HepG2 (cell line): Measurements from ENCODE around the gene NUDT8. TPM values are rescaled to one million over a fixed set of nuclear protein-coding genes. Genes with fewer than 3 reads are reported as not detected.

Source experiments
- EZH2 ChIP-seq: conservative IDR thresholded peaks from 2 replicates; pipeline ENCODE4 v1.6.1; 2012; ENCODE audit warnings: mild to moderate bottlenecking, low read depth, low read length, moderate library complexity
- HOXA3 ChIP-seq: sonication (generic); formaldehyde crosslinking; IDR thresholded peaks from 2 replicates; pipeline ENCODE4 v1.5.0; 2020; ENCODE audit warnings: missing genetic modification reagents
- JUN ChIP-seq: sonication (generic); formaldehyde crosslinking; IDR thresholded peaks from 2 replicates; pipeline ENCODE4 v1.4.0; 2020; ENCODE audit warnings: mild to moderate bottlenecking, missing genetic modification reagents
- MEIS1 ChIP-seq: sonication (generic); formaldehyde crosslinking; IDR thresholded peaks from 2 replicates; pipeline ENCODE4 v1.9.0; 2021; ENCODE audit warnings: mild to moderate bottlenecking, missing genetic modification reagents, moderate library complexity, borderline replicate concordance
- NFE2 ChIP-seq: sonication (generic); formaldehyde crosslinking; IDR thresholded peaks from 2 replicates; pipeline ENCODE4 v1.4.0; 2020; ENCODE audit warnings: missing genetic modification reagents
- NR2F2 ChIP-seq: IDR thresholded peaks from 2 replicates; pipeline ENCODE4 v1.6.1; 2012; ENCODE audit warnings: low read depth, inconsistent platforms, borderline replicate concordance
- PBX2 ChIP-seq: IDR thresholded peaks from 2 replicates; pipeline ENCODE4 v1.6.1; 2016; ENCODE audit warnings: control low read depth
- POLR2A ChIP-seq, 2 experiments: IDR thresholded peaks; 2 replicates each; pipeline ENCODE4 v1.6.1; 2011; ENCODE audit warnings: low read depth in 2 of 2, low read length in 2 of 2, mild to moderate bottlenecking in 1 of 2, moderate library complexity in 1 of 2; ENCODE audit not compliant: insufficient read depth in 1 of 2
- TFDP2 ChIP-seq: sonication (generic); formaldehyde crosslinking; IDR thresholded peaks from 2 replicates; pipeline ENCODE4 v1.4.0; 2020; ENCODE audit warnings: missing genetic modification reagents
- ZBED4 ChIP-seq: sonication (generic); formaldehyde crosslinking; IDR thresholded peaks from 2 replicates; pipeline ENCODE4 v1.4.0; 2020; ENCODE audit warnings: missing genetic modification reagents, borderline replicate concordance
- ZNF556 ChIP-seq: sonication (generic); formaldehyde crosslinking; IDR thresholded peaks from 2 replicates; pipeline ENCODE4 v1.4.0; 2020; ENCODE audit warnings: mild to moderate bottlenecking, missing genetic modification reagents, borderline replicate concordance
- ZNF607 ChIP-seq: sonication (generic); formaldehyde crosslinking; IDR thresholded peaks from 2 replicates; pipeline ENCODE4 v1.5.1; 2020; ENCODE audit warnings: missing genetic modification reagents, mild to moderate bottlenecking, borderline replicate concordance
- ZNF737 ChIP-seq: sonication (generic); formaldehyde crosslinking; IDR thresholded peaks from 2 replicates; pipeline ENCODE4 v1.5.0; 2020; ENCODE audit warnings: missing genetic modification reagents, mild to moderate bottlenecking, borderline replicate concordance
- ZSCAN9 ChIP-seq: IDR thresholded peaks from 2 replicates; pipeline ENCODE4 v1.6.1; 2016; ENCODE audit warnings: borderline replicate concordance
- polyA plus RNA-seq, 8 experiments: library from polyadenylated mRNA; depleted of rRNA in 3 of 8; stranded (reverse) in 7 of 8; unstranded in 1 of 8; fragments of >200 nt; fragmentation: Illumina TruSeq in 4 of 8; extraction: Trizol in 4 of 8; gene quantifications; 2 replicates each; pipeline versions ENCODE4 v1.2.1 to v1.2.3, GENCODE V29; 2011 to 2016; ENCODE audit warnings: low read depth in 4 of 8, missing spikeins in 1 of 8, mixed read lengths in 1 of 8; ENCODE audit not compliant: insufficient read depth in 1 of 8
- total RNA-seq, 5 experiments: library from RNA; depleted of rRNA; stranded (reverse); fragments of >200 nt; fragmentation: Illumina TruSeq; extraction: Trizol; gene quantifications; 2 replicates each; pipeline ENCODE4 v1.2.3, GENCODE V29; 2016; ENCODE audit warnings: low read depth in 1 of 5
- TF ChIP-seq, protein P1 (sequence below), 2 experiments: IDR thresholded peaks; 2 replicates each; pipeline ENCODE4 v1.6.1; 2011 to 2012; ENCODE audit warnings: low read length in 2 of 2, borderline replicate concordance in 1 of 2, low read depth in 1 of 2, mild to moderate bottlenecking in 1 of 2, moderate library complexity in 1 of 2
- TF ChIP-seq, protein P2 (sequence below): sonication (generic); formaldehyde crosslinking; IDR thresholded peaks from 2 replicates; pipeline ENCODE4 v1.5.1; 2020; ENCODE audit warnings: missing genetic modification reagents, mild to moderate bottlenecking, borderline replicate concordance

Gene NUDT8
- total and polyA plus RNA-seq, 2 of the 13 experiments (the other 11 are each of a cell fraction or from before 2014, with no cell fraction given) = 6.7 to 25.8 TPM

GRCh38 chr11:67606492-67607295 lies 23.0 kb downstream of the NUDT8 start, which contains the start of gene NDUFV1 (continued):
- TF ChIP-seq PBX2 (CRISPR knock-in tag) (no peak), NFE2 (CRISPR knock-in tag) (no peak), TFDP2 (CRISPR knock-in tag) (peak; percentile 81), ZNF607 (CRISPR knock-in tag) (no peak), ZNF737 (no peak), ZNF556 (CRISPR knock-in tag) (peak; percentile 61; the same call in 1 of the 2 replicates), ZSCAN9 (CRISPR knock-in tag) (peak; percentile 27; the same call in 1 of the 2 replicates), EZH2 (no peak), MEIS1 (CRISPR knock-in tag) (peak; percentile 93; the same call in 1 of the 2 replicates), NR2F2 (no peak), POLR2A (IDR thresholded peaks at IDR 0.05; ENCODE audit: insufficient read depth in 1 of 2, low read depth in 2 of 2, low read length in 2 of 2) (peak; percentile 59 to 74), HOXA3 (CRISPR knock-in tag) (peak; percentile 98), JUN (no peak), ZBED4 (CRISPR knock-in tag) (no peak)
- TF ChIP-seq, protein P1, sequence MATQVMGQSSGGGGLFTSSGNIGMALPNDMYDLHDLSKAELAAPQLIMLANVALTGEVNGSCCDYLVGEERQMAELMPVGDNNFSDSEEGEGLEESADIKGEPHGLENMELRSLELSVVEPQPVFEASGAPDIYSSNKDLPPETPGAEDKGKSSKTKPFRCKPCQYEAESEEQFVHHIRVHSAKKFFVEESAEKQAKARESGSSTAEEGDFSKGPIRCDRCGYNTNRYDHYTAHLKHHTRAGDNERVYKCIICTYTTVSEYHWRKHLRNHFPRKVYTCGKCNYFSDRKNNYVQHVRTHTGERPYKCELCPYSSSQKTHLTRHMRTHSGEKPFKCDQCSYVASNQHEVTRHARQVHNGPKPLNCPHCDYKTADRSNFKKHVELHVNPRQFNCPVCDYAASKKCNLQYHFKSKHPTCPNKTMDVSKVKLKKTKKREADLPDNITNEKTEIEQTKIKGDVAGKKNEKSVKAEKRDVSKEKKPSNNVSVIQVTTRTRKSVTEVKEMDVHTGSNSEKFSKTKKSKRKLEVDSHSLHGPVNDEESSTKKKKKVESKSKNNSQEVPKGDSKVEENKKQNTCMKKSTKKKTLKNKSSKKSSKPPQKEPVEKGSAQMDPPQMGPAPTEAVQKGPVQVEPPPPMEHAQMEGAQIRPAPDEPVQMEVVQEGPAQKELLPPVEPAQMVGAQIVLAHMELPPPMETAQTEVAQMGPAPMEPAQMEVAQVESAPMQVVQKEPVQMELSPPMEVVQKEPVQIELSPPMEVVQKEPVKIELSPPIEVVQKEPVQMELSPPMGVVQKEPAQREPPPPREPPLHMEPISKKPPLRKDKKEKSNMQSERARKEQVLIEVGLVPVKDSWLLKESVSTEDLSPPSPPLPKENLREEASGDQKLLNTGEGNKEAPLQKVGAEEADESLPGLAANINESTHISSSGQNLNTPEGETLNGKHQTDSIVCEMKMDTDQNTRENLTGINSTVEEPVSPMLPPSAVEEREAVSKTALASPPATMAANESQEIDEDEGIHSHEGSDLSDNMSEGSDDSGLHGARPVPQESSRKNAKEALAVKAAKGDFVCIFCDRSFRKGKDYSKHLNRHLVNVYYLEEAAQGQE (IDR thresholded peaks at IDR 0.05; ENCODE audit: borderline replicate concordance in 1 of 2, low read depth in 1 of 2, low read length in 2 of 2) = no peak; a peak in 1 of 4 replicates
- TF ChIP-seq, protein P2, sequence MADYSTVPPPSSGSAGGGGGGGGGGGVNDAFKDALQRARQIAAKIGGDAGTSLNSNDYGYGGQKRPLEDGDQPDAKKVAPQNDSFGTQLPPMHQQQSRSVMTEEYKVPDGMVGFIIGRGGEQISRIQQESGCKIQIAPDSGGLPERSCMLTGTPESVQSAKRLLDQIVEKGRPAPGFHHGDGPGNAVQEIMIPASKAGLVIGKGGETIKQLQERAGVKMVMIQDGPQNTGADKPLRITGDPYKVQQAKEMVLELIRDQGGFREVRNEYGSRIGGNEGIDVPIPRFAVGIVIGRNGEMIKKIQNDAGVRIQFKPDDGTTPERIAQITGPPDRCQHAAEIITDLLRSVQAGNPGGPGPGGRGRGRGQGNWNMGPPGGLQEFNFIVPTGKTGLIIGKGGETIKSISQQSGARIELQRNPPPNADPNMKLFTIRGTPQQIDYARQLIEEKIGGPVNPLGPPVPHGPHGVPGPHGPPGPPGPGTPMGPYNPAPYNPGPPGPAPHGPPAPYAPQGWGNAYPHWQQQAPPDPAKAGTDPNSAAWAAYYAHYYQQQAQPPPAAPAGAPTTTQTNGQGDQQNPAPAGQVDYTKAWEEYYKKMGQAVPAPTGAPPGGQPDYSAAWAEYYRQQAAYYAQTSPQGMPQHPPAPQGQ (CRISPR knock-in tag) = no peak
